ENCODE results near the gene RFT1.

DNA sequence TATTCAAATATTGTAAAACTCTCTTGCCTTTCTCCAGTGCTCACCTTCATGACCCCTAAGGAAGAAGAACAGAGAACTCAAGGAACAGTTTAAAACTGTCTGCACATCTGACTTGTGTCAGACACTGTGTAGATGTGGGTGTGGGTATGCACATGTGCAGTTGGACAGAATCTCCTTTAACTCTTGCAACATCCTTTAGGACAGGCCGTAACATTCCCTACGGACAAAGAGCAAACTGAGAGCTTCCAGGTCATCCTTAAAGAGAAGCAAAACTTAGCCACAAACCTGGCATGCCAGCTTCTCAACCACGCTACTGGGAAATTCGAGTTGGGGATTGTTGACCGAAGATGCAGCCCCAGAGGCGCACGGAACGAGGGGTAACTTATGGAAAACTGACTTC, 80.2 kb downstream of the RFT1 start:
- no peak for TF ChIP-seq CTCF (IDR thresholded peaks at IDR 0.05)
- no peak for TF ChIP-seq POLR2A (IDR thresholded peaks at IDR 0.05)
